Body of pancreas (tissue), 4 donors: ENCODE measurements around the gene TNFSF4. TPM values are rescaled to one million over a fixed set of nuclear protein-coding genes. Genes with fewer than 3 reads are reported as not detected.
A peak's percentile ranks its signal among the peaks of the same experiment; 100 is the strongest.

Source experiments
- ATAC-seq: fragments of 150-250 bp; one replicate; pipeline ENCODE4 v1.9.1; 2016
- DNase-seq, 4 donors: peaks; one replicate each; pipeline ENCODE4 v3.0.0-alpha.2; 2019
- H3K27ac ChIP-seq, 4 donors: fragments of 200-600 bp; sonication (generic); 1 replicate in 3 of 4; 2 replicates in 1 of 4; pipeline versions ENCODE4 v1.5.1 to v1.6.1; 2016 to 2019; ENCODE audit warnings: mild to moderate bottlenecking in 1 of 4, mixed read lengths in 1 of 4, moderate library complexity in 1 of 4
- H3K27me3 ChIP-seq, 2 donors: fragments of 200-600 bp; sonication (generic); one replicate each; pipeline ENCODE4 v1.6.0; 2016; ENCODE audit warnings: mild to moderate bottlenecking in 1 of 2
- H3K36me3 ChIP-seq, 2 donors: fragments of 200-600 bp; sonication (generic); replicated peaks in 1 of 2; 2 replicates each; pipeline ENCODE4 v1.5.1; 2016; ENCODE audit warnings: low read depth in 2 of 2; ENCODE audit not compliant: insufficient read depth in 1 of 2
- H3K4me1 ChIP-seq: fragments of 200-600 bp; sonication (generic); one replicate; pipeline ENCODE4 v1.6.0; 2016
- H3K4me3 ChIP-seq, 2 donors: fragments of 200-600 bp; sonication (generic); 1 replicate in 1 of 2; 2 replicates in 1 of 2; pipeline ENCODE4 v1.5.1; 2016 to 2019
- H3K9me3 ChIP-seq, 3 donors: fragments of 200-600 bp; sonication (generic); 1 replicate in 2 of 3; 2 replicates in 1 of 3; pipeline ENCODE4 v1.5.1; 2016
- POLR2A ChIP-seq, 3 donors: fragments of 450-650 bp; IDR thresholded peaks; one replicate each; pipeline ENCODE4 v1.6.1; 2016; ENCODE audit warnings: antibody characterized with exemption in 3 of 3, mild to moderate bottlenecking in 2 of 3
- WGBS, 2 donors: methylation state at CpG; one replicate each; pipeline ENCODE4 v1.1.5; 2017; 5-methylcytosine and 5-hydroxymethylcytosine counted together
- intact Hi-C: fragments of 100-400 bp; cut with DNase I; formaldehyde crosslinking; loops from one replicate; pipeline ENCODE4 v1.15.1; 2023
- total RNA-seq, 2 donors: library from RNA; depleted of rRNA; stranded (reverse); fragments of >200 nt; gene quantifications; one replicate each; pipeline ENCODE4 v1.1.0, GENCODE V29; 2016
- TF ChIP-seq, protein P1 (sequence below), 7 experiments: fragments of 450-650 bp in 4 of 7; fragments of 200-600 bp in 3 of 7; sonication (generic) in 3 of 7; IDR thresholded peaks; one replicate each; pipeline ENCODE4 v1.5.1; 2016 to 2019; ENCODE audit warnings: antibody characterized with exemption in 7 of 7

The TNFSF4 gene
- total RNA-seq, 2 donors from 2014 or later: 1.3 TPM; not detected in 1

DNA sequence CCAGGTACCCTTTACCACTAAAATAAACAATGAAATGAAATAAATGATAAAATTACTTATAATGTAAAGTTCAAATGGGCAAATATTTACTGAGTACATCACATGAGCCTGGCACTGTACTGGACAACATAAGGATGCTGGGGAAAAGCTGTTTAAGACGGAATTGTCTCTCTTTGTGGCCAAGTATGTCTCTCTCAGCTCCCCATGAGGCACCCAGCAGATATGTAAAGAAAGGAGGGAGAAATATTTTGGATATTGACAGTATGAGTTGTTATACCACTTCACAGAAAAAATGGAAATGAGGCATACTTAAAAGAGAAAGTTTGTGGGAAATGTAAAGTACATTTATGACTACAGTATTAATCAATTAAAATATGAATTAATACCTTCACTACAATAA is 1.0 kb upstream of the TNFSF4 start:
- H3K27ac ChIP-seq: no peak overlapping the region
- TF ChIP-seq POLR2A (IDR thresholded peaks at IDR 0.05): no peak
- TF ChIP-seq, protein P1, sequence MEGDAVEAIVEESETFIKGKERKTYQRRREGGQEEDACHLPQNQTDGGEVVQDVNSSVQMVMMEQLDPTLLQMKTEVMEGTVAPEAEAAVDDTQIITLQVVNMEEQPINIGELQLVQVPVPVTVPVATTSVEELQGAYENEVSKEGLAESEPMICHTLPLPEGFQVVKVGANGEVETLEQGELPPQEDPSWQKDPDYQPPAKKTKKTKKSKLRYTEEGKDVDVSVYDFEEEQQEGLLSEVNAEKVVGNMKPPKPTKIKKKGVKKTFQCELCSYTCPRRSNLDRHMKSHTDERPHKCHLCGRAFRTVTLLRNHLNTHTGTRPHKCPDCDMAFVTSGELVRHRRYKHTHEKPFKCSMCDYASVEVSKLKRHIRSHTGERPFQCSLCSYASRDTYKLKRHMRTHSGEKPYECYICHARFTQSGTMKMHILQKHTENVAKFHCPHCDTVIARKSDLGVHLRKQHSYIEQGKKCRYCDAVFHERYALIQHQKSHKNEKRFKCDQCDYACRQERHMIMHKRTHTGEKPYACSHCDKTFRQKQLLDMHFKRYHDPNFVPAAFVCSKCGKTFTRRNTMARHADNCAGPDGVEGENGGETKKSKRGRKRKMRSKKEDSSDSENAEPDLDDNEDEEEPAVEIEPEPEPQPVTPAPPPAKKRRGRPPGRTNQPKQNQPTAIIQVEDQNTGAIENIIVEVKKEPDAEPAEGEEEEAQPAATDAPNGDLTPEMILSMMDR (IDR thresholded peaks at IDR 0.05): no peak
- no peak overlapping the region for H3K4me3 ChIP-seq
- intact Hi-C loops: loop anchor here (5.0 kb wide), 1 partner anchor 461 kb away; no protein-coding TSS in a partner anchor
- no peaks in the 10 kb centered on the region for H3K36me3 ChIP-seq
- no peaks in the 10 kb centered on the region for H3K9me3 ChIP-seq
- ATAC-seq: no peak
- DNase-seq: no peak
- WGBS, 2 donors: 82 to 84% methylated on average over 1 of the region's 1 CpG
- no peaks in the 10 kb centered on the region for H3K27me3 ChIP-seq
- peaks cover 21% of the 10 kb centered on the region for H3K4me1 ChIP-seq

DNA sequence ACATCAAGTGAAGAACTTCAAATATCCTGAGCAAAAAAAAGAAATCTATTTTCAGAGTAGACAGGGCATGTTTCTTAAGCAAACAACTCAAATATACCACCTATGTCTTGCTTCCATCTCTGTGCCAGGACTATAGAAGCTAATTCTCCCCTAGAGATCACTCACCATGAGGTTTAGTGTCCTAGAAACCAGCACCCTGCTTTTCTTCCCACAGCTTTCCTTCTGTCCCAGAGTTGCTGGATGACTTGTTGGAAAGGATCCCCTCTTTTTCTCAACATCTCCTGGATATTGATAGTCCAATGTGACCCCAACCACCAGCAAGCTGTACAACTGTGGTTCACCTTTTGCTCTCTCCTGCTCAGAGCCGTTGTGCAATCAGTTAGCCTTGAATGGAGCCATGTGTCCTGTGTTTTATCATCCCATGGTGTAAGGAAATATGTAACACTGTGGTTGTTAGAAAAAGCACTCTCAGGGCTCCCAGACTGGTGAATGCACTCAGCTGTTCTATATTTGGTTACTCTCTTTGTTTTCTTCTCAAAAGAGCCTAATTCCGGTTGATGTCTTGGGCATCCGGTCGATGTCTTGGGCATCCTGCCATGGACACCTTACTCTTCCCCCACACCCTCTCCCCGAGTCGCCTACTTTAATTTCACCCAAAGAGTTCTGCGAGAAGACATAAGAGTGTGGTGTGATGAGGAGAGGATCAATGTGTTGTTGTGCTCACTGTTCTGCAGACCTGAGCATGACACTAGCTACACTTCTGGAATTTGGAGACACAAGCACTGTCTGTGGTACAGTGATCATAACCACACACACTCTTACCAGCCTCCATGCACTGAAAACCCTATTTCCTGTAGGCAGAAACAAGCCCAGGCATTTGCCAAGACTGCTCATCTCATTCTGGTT is 1.7 kb downstream of the TNFSF4 start:
- Histone ChIP-seq H3K27ac (no peak overlapping the region), H3K9me3 (no peaks in the 10 kb centered on the region), H3K4me3 (no peak overlapping the region), H3K27me3 (no peaks in the 10 kb centered on the region), H3K36me3 (no peaks in the 10 kb centered on the region), H3K4me1 (peaks cover 21% of the 10 kb centered on the region)
- intact Hi-C loops: loop anchor here (5.0 kb wide), 1 partner anchor 458 kb away; no protein-coding TSS in a partner anchor
- 53 to 74% methylated on average over 7 of the region's 7 CpGs for WGBS, 2 donors
- peak; percentile 38 for ATAC-seq
- no peak for TF ChIP-seq POLR2A (IDR thresholded peaks at IDR 0.05)
- TF ChIP-seq, protein P1 (IDR thresholded peaks at IDR 0.05): no peak
- DNase-seq: peak in 3 of 4 donors; percentile 25 to 44 (median 28)

DNA sequence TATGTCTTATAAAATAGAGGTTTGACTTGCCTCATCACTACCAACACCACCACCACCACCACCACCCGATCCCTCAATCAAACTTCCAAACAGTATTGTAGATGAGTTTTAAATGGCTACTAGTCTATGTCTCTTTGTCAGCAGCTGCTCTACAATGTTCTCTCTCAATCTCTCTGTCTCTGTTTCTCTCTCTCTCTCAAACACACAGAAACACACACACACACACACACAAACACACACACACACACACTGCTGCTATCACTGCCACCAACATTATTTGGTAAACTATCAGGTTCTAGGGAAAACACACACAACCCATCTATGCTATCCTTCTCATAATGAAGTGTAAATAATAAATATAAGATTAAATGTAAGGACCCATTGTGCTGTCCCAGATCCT is 2.4 kb downstream of the TNFSF4 start:
- H3K27ac ChIP-seq: no peak overlapping the region
- ATAC-seq: no peak
- no peaks in the 10 kb centered on the region for H3K36me3 ChIP-seq
- H3K4me3 ChIP-seq: no peak overlapping the region
- WGBS, 2 donors: 86 to 88% methylated on average over 1 of the region's 1 CpG
- H3K9me3 ChIP-seq: no peaks in the 10 kb centered on the region
- TF ChIP-seq, protein P1 (IDR thresholded peaks at IDR 0.05): no peak
- TF ChIP-seq POLR2A (IDR thresholded peaks at IDR 0.05): no peak
- DNase-seq: no peak
- H3K27me3 ChIP-seq: no peaks in the 10 kb centered on the region
- peaks cover 21% of the 10 kb centered on the region for H3K4me1 ChIP-seq
- intact Hi-C loops: loop anchor here (5.0 kb wide), 2 partner anchors 382 to 457 kb away; no protein-coding TSS in a partner anchor

DNA sequence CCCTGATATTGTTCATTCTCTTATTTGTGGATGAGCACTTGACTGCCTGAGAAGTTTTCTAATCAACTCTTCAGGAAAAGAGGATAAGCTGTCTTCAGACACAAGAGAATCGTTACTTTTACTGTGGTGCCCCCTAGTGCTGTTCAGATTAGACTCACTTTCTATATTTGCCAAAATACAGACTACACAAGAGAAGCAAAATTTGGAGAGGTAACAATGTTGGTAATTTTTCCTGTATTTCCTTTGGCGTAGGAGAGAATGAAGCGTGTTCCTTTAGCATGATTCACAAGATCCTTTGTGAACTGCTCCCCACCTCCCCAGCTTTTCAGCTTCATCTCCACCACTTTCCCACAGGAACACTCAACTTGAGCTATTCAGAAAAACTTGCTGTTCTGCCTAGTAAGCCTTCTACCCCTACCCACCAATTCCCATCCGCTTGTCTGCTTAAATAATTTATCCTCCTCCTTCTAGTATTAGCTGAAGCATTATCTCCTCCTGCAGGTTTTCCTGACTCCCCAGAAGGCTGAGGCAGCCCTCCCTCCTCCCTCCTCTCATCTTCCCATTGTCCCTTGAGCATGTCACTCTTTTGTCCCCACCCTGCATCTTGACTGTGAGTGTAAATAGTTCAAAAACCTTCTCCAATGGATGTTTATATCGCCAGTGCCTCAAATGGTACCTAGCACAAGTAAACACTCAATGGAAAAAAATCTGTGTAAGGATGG is 4.5 kb downstream of the TNFSF4 start:
- no peak overlapping the region for H3K27ac ChIP-seq
- ATAC-seq (peak; percentile 47), DNase-seq (peak; percentile 18 to 63 (median 24))
- no peaks in the 10 kb centered on the region for H3K36me3 ChIP-seq
- no peak overlapping the region for H3K4me3 ChIP-seq
- H3K27me3 ChIP-seq: no peaks in the 10 kb centered on the region
- H3K4me1 ChIP-seq: peaks cover 18% of the 10 kb centered on the region
- TF ChIP-seq, protein P1 (IDR thresholded peaks at IDR 0.05): peak; percentile 43 to 86 (median 75)
- no peak for TF ChIP-seq POLR2A (IDR thresholded peaks at IDR 0.05)
- H3K9me3 ChIP-seq: no peaks in the 10 kb centered on the region
- intact Hi-C loops: loop anchor here (5.0 kb wide), 1 partner anchor 380 kb away; no protein-coding TSS in a partner anchor
- WGBS, 2 donors: 25 to 27% methylated on average over 5 of the region's 5 CpGs
